ENCODE measurements around the gene WDR4. TPM values are rescaled to one million over a fixed set of nuclear protein-coding genes. Genes with fewer than 3 reads are reported as not detected.
"Not testable (repeated sequence)": the region's sequence is repeated elsewhere in the genome, so short reads cannot be mapped to it uniquely, and the experiment has no call there.

The WDR4 gene
- total RNA-seq, 4 donors from 2014 or later: 13.0 to 30.6 (median 17.4) TPM

DNA sequence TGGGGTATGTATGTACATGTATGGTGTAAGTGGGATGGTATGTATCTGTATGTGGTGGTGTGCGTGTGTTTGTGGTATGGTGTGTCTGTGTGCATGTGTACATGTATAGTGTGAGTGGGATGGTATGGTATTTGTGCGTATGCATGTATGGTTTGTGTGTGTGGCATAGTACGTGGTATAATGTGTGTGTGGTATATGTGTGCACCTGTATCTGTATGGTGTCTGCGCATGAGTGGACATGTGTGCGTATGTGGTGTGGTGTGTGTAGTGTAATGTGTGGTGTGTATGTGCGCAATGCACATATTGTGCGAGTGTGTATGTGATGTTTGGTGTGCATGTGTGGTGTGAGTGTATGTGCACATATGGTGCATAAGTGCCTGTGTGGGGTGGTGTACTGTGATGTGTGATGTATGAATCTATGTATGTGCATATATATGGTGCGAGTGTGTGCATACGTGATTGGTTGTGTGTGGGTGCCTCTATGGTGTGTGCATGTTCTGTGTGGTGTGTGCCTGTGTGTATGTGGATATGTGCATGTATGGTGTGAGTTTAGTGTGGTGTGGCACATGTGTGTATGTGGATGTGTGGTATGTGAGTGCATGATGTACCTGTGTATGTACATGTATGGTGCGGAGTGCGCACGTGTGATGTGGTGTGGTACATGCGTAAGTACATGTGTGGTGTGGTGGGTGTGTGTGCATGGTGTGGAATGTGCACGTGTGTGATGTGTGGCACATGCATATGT, 38.8 kb downstream of the WDR4 start:
- H3K27me3 ChIP-seq: no peaks in the 10 kb centered on the region
- no peak for DNase-seq (ENCODE audit: low spot score in 2 of 2)
- TF ChIP-seq POLR2A (IDR thresholded peaks at IDR 0.05): no peak
- no peak for TF ChIP-seq EP300 (IDR thresholded peaks at IDR 0.05)
- TF ChIP-seq, protein P1, sequence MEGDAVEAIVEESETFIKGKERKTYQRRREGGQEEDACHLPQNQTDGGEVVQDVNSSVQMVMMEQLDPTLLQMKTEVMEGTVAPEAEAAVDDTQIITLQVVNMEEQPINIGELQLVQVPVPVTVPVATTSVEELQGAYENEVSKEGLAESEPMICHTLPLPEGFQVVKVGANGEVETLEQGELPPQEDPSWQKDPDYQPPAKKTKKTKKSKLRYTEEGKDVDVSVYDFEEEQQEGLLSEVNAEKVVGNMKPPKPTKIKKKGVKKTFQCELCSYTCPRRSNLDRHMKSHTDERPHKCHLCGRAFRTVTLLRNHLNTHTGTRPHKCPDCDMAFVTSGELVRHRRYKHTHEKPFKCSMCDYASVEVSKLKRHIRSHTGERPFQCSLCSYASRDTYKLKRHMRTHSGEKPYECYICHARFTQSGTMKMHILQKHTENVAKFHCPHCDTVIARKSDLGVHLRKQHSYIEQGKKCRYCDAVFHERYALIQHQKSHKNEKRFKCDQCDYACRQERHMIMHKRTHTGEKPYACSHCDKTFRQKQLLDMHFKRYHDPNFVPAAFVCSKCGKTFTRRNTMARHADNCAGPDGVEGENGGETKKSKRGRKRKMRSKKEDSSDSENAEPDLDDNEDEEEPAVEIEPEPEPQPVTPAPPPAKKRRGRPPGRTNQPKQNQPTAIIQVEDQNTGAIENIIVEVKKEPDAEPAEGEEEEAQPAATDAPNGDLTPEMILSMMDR (IDR thresholded peaks at IDR 0.05): no peak
- no peaks in the 10 kb centered on the region for H3K9me3 ChIP-seq
- no peak overlapping the region for H3K4me3 ChIP-seq
- no peak overlapping the region for H3K27ac ChIP-seq
- peaks cover 0 to 61% (median 0%) of the 10 kb centered on the region in 3 donors for H3K36me3 ChIP-seq
- 95% methylated on average over 14 of the region's 14 CpGs for WGBS, 2 donors
- H3K4me1 ChIP-seq: no peaks in the 10 kb centered on the region

- Histone ChIP-seq H3K9me3 (no peaks in the 10 kb centered on the region), H3K27ac (no peak overlapping the region), H3K36me3 (peaks cover 0 to 51% (median 0%) of the 10 kb centered on the region in 3 donors), H3K27me3 (no peaks in the 10 kb centered on the region), H3K4me1 (no peaks in the 10 kb centered on the region), H3K4me3 (no peak overlapping the region)
- TF ChIP-seq, protein P1 (IDR thresholded peaks at IDR 0.05): no peak
- no peak for TF ChIP-seq EP300 (IDR thresholded peaks at IDR 0.05)
- no peak for TF ChIP-seq POLR2A (IDR thresholded peaks at IDR 0.05)
- peak in 1 of 2 donors; percentile 4 for DNase-seq (ENCODE audit: low spot score in 2 of 2)
- WGBS, 2 donors: 86% methylated on average over 24 to 26 of the region's 29 CpGs
Measured at GRCh38 chr21:42839271-42840231, 39.8 kb downstream of the WDR4 start.

GRCh38 chr21:42838212-42838690, 41.1 kb downstream of the WDR4 start:
- H3K27ac ChIP-seq; H3K27me3 ChIP-seq; DNase-seq (ENCODE audit: low spot score in 2 of 2); H3K9me3 ChIP-seq; H3K4me1 ChIP-seq; H3K4me3 ChIP-seq: not testable (repeated sequence)
- peaks cover 0 to 42% (median 0%) of the 10 kb centered on the region in 3 donors for H3K36me3 ChIP-seq
- WGBS, 2 donors: 61 to 73% methylated on average over 8 of the region's 8 CpGs

GRCh38 chr21:42837421-42838211, 41.7 kb downstream of the WDR4 start:
- TF ChIP-seq, protein P1 (IDR thresholded peaks at IDR 0.05): no peak
- TF ChIP-seq POLR2A (IDR thresholded peaks at IDR 0.05): no peak
- TF ChIP-seq EP300 (IDR thresholded peaks at IDR 0.05): no peak
- no peak overlapping the region for H3K4me3 ChIP-seq
- peaks cover 0 to 38% (median 0%) of the 10 kb centered on the region in 3 donors for H3K36me3 ChIP-seq
- no peaks in the 10 kb centered on the region for H3K9me3 ChIP-seq
- no peak overlapping the region for H3K27ac ChIP-seq
- peaks cover 0 to 1% of the 10 kb centered on the region in 2 donors for H3K27me3 ChIP-seq
- no peak for DNase-seq (ENCODE audit: low spot score in 2 of 2)
- peaks cover 0 to 5% (median 0%) of the 10 kb centered on the region in 4 donors for H3K4me1 ChIP-seq
- WGBS, 2 donors: 57 to 69% methylated on average over 38 to 42 of the region's 42 CpGs

- 59 to 67% methylated on average over 12 to 15 of the region's 15 CpGs for WGBS, 2 donors
- no peak for TF ChIP-seq POLR2A (IDR thresholded peaks at IDR 0.05)
- TF ChIP-seq, protein P1 (IDR thresholded peaks at IDR 0.05): no peak
- no peak for TF ChIP-seq EP300 (IDR thresholded peaks at IDR 0.05)
- H3K4me3 ChIP-seq: no peak overlapping the region
- H3K4me1 ChIP-seq: peaks cover 0 to 5% (median 0%) of the 10 kb centered on the region in 4 donors
- H3K9me3 ChIP-seq: no peaks in the 10 kb centered on the region
- no peak overlapping the region for H3K27ac ChIP-seq
- DNase-seq (ENCODE audit: low spot score in 2 of 2): no peak
- H3K36me3 ChIP-seq: peaks cover 0 to 30% (median 0%) of the 10 kb centered on the region in 3 donors
- H3K27me3 ChIP-seq: peaks cover 0 to 9% of the 10 kb centered on the region in 2 donors
Measured at GRCh38 chr21:42836767-42837301, 42.5 kb downstream of the WDR4 start.
